ENCODE results near the gene PPM1J.
A peak's percentile ranks its signal among the peaks of the same experiment; 100 is the strongest.

The PPM1J gene

DNA sequence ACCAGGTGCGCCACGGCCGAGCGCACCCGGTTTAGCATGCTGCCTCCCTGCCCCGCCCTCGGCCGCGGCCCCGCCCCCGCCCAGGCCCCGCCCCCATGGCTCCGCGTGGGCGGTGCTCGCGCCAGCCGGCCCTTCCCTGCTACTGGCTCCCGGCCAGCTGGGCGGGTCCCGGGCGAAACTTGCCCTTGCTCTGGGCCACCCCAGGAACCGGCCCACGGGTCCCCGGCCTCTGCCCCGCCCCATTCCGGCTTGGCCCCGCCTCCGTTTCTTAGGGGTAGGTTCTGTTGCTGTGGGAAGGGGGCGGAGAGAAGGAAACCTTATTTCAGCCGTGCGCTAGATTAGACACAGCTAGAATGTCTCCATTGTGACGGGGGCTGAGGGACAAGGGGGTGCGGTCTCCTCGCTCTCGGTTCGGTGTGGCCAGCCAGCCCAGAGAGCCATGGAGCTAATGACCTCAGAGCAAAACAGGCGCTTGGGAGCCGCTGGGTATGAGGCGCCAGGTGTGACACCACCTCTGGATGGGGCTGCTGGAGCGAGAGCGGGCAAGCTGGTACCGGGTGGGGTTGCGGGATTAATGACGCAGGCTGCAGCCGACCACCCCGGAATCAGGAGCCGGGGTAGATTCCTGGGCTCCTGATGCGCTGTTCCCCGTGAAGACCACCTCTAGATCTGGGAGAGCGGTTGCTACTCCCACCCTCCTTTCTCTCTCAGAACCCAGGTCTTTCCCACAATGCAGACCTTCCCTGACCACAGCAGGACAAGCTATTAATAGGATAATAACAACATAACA is at the start of gene PPM1J:
TSS of gene PPM1J (minus strand) at position 69 of the 790 bp plus-strand sequence. CDS start at position 38, 31 bp downstream.
- peak within 1 kb of the TSS; percentile 37 for H3K27ac ChIP-seq
- TF ChIP-seq, protein P1, sequence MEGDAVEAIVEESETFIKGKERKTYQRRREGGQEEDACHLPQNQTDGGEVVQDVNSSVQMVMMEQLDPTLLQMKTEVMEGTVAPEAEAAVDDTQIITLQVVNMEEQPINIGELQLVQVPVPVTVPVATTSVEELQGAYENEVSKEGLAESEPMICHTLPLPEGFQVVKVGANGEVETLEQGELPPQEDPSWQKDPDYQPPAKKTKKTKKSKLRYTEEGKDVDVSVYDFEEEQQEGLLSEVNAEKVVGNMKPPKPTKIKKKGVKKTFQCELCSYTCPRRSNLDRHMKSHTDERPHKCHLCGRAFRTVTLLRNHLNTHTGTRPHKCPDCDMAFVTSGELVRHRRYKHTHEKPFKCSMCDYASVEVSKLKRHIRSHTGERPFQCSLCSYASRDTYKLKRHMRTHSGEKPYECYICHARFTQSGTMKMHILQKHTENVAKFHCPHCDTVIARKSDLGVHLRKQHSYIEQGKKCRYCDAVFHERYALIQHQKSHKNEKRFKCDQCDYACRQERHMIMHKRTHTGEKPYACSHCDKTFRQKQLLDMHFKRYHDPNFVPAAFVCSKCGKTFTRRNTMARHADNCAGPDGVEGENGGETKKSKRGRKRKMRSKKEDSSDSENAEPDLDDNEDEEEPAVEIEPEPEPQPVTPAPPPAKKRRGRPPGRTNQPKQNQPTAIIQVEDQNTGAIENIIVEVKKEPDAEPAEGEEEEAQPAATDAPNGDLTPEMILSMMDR (conservative IDR thresholded peaks at IDR 0.05), result no peak
- TF ChIP-seq ZFX (IDR thresholded peaks at IDR 0.05), result no peak

DNA sequence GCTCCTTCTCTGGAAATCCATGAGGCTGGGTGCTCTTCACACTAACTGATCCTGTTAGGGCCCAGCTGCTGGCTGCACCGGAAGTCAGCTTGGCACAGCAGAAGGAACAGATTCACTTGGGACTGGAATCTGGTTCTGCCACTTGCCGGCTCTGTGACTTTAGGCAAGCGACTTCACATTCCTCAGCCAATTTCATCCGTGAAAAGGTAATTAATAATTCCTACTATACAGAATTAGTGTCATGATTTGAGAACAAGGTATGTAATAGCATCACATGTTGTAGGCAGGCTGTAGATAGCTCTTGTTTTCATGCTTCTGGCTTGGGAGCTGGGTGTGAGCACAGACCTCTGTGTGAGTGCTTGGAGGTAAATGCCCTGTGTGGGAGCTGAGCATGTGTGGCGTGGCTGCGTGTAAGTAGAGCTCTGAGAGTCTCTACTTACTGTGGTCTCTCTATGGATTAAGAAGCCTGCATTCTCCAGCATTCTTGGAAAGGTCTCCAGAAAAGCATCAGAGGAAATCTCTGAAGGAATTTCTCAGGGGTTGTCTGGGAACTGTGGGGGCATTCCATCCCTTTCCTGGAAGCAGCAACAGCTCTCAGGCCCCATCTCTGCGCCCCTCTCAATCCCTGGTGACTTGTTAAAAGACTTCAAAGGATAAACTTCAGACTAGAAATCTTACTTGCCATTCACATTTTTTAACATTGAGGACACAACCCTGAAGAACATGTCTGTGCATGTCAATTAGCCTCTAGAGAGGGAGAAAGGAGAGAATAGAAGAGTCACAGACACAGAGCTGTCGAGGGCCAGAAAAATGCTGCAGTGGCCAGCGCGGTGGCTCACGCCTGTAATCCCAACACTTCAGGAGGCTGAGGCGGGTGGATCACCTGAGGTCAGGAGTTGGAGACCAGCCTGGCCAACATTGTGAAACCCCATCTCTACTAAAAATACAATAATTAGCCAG is 47.7 kb upstream of the PPM1J start:
- no peak overlapping the region; the same call in 1 of the 2 replicates for H3K27ac ChIP-seq
- TF ChIP-seq, protein P1 (conservative IDR thresholded peaks at IDR 0.05), result no peak
- TF ChIP-seq ZFX (IDR thresholded peaks at IDR 0.05), result no peak

DNA sequence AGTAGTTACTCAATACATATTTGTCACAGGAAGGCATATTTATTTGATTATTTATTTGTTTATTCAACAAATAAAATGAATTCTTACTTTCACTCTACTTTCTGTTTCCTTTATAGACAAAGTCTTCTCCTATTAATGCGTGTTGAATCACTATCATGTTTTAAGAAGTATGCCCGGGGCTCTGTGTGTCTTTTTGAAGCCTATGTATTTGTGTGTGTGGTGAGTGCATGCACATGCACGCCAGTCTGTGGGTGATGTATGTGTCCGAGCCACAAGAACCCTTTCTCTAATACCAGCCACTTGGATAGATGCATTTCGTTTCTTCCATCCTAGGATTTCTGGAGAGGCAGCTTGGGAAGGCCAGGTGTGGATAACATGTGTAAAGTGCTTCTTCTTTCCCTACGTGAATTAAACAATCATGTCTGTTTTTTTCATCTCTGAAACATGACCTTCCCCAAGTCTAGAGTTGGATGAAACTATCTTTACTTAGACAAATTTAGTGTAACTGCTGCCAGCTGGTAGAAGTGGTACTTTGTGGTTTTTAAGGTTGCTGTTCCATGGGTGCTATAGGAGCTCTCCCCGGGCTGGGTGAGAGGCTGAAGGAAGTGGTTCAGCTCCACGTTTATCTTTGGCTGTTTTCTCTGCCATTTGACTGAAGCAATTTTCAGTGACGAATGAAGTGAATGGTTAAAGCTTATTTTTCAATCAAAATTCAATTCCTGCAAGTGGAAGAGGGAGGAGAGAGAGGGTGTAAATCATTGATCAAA is 46.8 kb upstream of the PPM1J start:
- H3K27ac ChIP-seq, result no peak overlapping the region; the same call in 1 of the 2 replicates
- TF ChIP-seq, protein P1 (conservative IDR thresholded peaks at IDR 0.05), result no peak
- no peak for TF ChIP-seq ZFX (IDR thresholded peaks at IDR 0.05)

- no peak for TF ChIP-seq ZFX (IDR thresholded peaks at IDR 0.05)
- TF ChIP-seq, protein P1 (conservative IDR thresholded peaks at IDR 0.05), result no peak
- no peak overlapping the region for H3K27ac ChIP-seq
Measured at GRCh38 chr1:112759228-112759627, 44.1 kb upstream of the PPM1J start.

- no peak overlapping the region for H3K27ac ChIP-seq
- TF ChIP-seq, protein P1 (conservative IDR thresholded peaks at IDR 0.05), result no peak
- TF ChIP-seq ZFX (IDR thresholded peaks at IDR 0.05), result no peak
Measured at GRCh38 chr1:112754116-112754628, 39.0 kb upstream of the PPM1J start.

DNA sequence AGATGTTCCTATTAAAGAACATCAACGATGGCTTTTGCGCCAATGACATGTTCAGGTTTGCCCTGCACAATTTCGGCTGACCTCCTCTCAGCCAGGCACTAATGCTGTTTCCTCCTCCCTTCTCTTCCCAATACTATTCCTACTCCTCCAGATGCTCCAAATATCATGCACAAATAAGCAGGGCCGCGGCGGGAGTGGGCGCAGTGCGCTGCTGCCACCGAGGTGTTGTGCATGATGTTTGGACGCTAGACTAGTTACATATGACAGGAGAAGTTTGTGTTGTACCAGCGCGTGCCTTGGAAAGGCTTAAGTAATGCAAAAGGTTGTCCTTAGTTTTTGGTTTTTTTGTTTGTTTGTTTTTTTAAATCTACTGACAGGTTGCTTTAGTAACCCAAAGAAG is 33.3 kb upstream of the PPM1J start:
- TF ChIP-seq ZFX (IDR thresholded peaks at IDR 0.05), result no peak
- TF ChIP-seq, protein P1 (conservative IDR thresholded peaks at IDR 0.05), result no peak
- H3K27ac ChIP-seq, result no peak overlapping the region
